HepG2 (cell line): ENCODE measurements around the gene RAB3B. TPM values are rescaled to one million over a fixed set of nuclear protein-coding genes. Genes with fewer than 3 reads are reported as not detected.
A peak's percentile ranks its signal among the peaks of the same experiment; 100 is the strongest.

Experiments used
- ATF3 ChIP-seq: sonication (generic); formaldehyde crosslinking; IDR thresholded peaks from 2 replicates; pipeline ENCODE4 v1.4.0; 2020; ENCODE audit warnings: missing genetic modification reagents
- CHCHD3 ChIP-seq: sonication (generic); formaldehyde crosslinking; IDR thresholded peaks from 2 replicates; pipeline ENCODE4 v1.8.0; 2022; ENCODE audit warnings: mild to moderate bottlenecking, missing genetic modification reagents, moderate library complexity
- CREB3 ChIP-seq: sonication (generic); formaldehyde crosslinking; IDR thresholded peaks from 2 replicates; pipeline ENCODE4 v1.5.0; 2020; ENCODE audit warnings: missing genetic modification reagents
- MTF2 ChIP-seq: sonication (generic); formaldehyde crosslinking; IDR thresholded peaks from 2 replicates; pipeline ENCODE4 v1.5.0; 2020; ENCODE audit warnings: missing genetic modification reagents, borderline replicate concordance
- NR2F6 ChIP-seq, 2 experiments: IDR thresholded peaks; 2 replicates each; pipeline ENCODE4 v1.6.1; 2016; ENCODE audit warnings: antibody characterized with exemption in 1 of 2, mild to moderate bottlenecking in 1 of 2
- PATZ1 ChIP-seq: sonication (generic); formaldehyde crosslinking; IDR thresholded peaks from 2 replicates; pipeline ENCODE4 v1.4.0; 2020; ENCODE audit warnings: missing genetic modification reagents
- SP4 ChIP-seq: sonication (generic); formaldehyde crosslinking; IDR thresholded peaks from 2 replicates; pipeline ENCODE4 v1.8.1; 2023; ENCODE audit warnings: mild to moderate bottlenecking, missing genetic modification reagents
- TRIM24 ChIP-seq: sonication (generic); formaldehyde crosslinking; IDR thresholded peaks from 2 replicates; pipeline ENCODE4 v1.8.0; 2022; ENCODE audit warnings: mild to moderate bottlenecking, missing genetic modification reagents
- ZBTB42 ChIP-seq: sonication (generic); formaldehyde crosslinking; IDR thresholded peaks from 2 replicates; pipeline ENCODE4 v1.5.0; 2020; ENCODE audit warnings: mild to moderate bottlenecking, missing genetic modification reagents
- ZBTB7A ChIP-seq: sonication (generic); formaldehyde crosslinking; IDR thresholded peaks from 2 replicates; pipeline ENCODE4 v1.8.0; 2022; ENCODE audit warnings: mild to moderate bottlenecking, missing genetic modification reagents
- ZFP36L1 ChIP-seq: sonication (generic); formaldehyde crosslinking; IDR thresholded peaks from 2 replicates; pipeline ENCODE4 v1.8.0; 2022; ENCODE audit warnings: mild to moderate bottlenecking, missing genetic modification reagents, moderate library complexity
- ZMYM2 ChIP-seq: sonication (generic); formaldehyde crosslinking; IDR thresholded peaks from 2 replicates; pipeline ENCODE4 v1.8.0; 2022; ENCODE audit warnings: mild to moderate bottlenecking, missing genetic modification reagents
- ZNF441 ChIP-seq: sonication (generic); formaldehyde crosslinking; IDR thresholded peaks from 2 replicates; pipeline ENCODE4 v1.7.0; 2021; ENCODE audit warnings: missing genetic modification reagents, borderline replicate concordance
- ZNF451 ChIP-seq: sonication (generic); formaldehyde crosslinking; IDR thresholded peaks from 2 replicates; pipeline ENCODE4 v1.5.0; 2020; ENCODE audit warnings: mild to moderate bottlenecking, missing genetic modification reagents
- ZNF614 ChIP-seq: IDR thresholded peaks from 2 replicates; pipeline ENCODE4 v1.6.1; 2018; ENCODE audit warnings: missing biosample characterization, missing genetic modification reagents, inconsistent platforms, borderline replicate concordance
- ZNF660 ChIP-seq: sonication (generic); formaldehyde crosslinking; IDR thresholded peaks from 2 replicates; pipeline ENCODE4 v1.5.1; 2020; ENCODE audit warnings: mild to moderate bottlenecking, low read depth, missing genetic modification reagents, borderline replicate concordance
- ZNF670 ChIP-seq: sonication (generic); formaldehyde crosslinking; IDR thresholded peaks from 2 replicates; pipeline ENCODE4 v1.8.0; 2022; ENCODE audit warnings: mild to moderate bottlenecking, missing genetic modification reagents, borderline replicate concordance
- ZNF782 ChIP-seq: sonication (generic); formaldehyde crosslinking; IDR thresholded peaks from 2 replicates; pipeline ENCODE4 v1.4.0; 2020; ENCODE audit warnings: missing genetic modification reagents, mild to moderate bottlenecking, borderline replicate concordance
- polyA plus RNA-seq, 8 experiments: library from polyadenylated mRNA; depleted of rRNA in 3 of 8; stranded (reverse) in 7 of 8; unstranded in 1 of 8; fragments of >200 nt; fragmentation: Illumina TruSeq in 4 of 8; extraction: Trizol in 4 of 8; gene quantifications; 2 replicates each; pipeline versions ENCODE4 v1.2.1 to v1.2.3, GENCODE V29; 2011 to 2016; ENCODE audit warnings: low read depth in 4 of 8, missing spikeins in 1 of 8, mixed read lengths in 1 of 8; ENCODE audit not compliant: insufficient read depth in 1 of 8
- total RNA-seq, 5 experiments: library from RNA; depleted of rRNA; stranded (reverse); fragments of >200 nt; fragmentation: Illumina TruSeq; extraction: Trizol; gene quantifications; 2 replicates each; pipeline ENCODE4 v1.2.3, GENCODE V29; 2016; ENCODE audit warnings: low read depth in 1 of 5
- TF ChIP-seq, protein P1 (sequence below): sonication (generic); formaldehyde crosslinking; IDR thresholded peaks from 2 replicates; pipeline ENCODE4 v1.4.0; 2020; ENCODE audit warnings: missing genetic modification reagents, low read depth, mild to moderate bottlenecking, borderline replicate concordance
- TF ChIP-seq, protein P2 (sequence below): sonication (generic); formaldehyde crosslinking; IDR thresholded peaks from 2 replicates; pipeline ENCODE4 v1.4.0; 2020; ENCODE audit warnings: missing genetic modification reagents, borderline replicate concordance
- TF ChIP-seq, protein P3 (sequence below), 2 experiments: fragments of 450-650 bp in 1 of 2; sonication (generic) in 1 of 2; formaldehyde crosslinking; IDR thresholded peaks; 2 replicates each; pipeline versions ENCODE4 v1.5.0 to v1.8.0; 2020 to 2022; ENCODE audit warnings: mild to moderate bottlenecking in 1 of 2, missing genetic modification reagents in 1 of 2

Gene RAB3B
- total and polyA plus RNA-seq, 2 of the 13 experiments (the other 11 are each of a cell fraction or from before 2014, with no cell fraction given), result 1.0 to 1.2 TPM

GRCh38 chr1:52037402-52037814 is 46.9 kb upstream of the RAB3B start (continued):
- TF ChIP-seq, protein P1, sequence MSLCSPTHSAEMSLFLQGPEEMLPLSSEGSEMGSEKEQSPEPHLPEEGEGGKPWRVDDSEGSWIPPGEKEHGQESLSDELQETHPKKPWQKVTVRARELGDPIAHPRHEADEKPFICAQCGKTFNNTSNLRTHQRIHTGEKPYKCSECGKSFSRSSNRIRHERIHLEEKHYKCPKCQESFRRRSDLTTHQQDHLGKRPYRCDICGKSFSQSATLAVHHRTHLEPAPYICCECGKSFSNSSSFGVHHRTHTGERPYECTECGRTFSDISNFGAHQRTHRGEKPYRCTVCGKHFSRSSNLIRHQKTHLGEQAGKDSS, result 0 out of 2 replicates have a peak, but pooled peaks have one; percentile 63
- no peak for TF ChIP-seq CREB3
- TF ChIP-seq ZNF670, result 0 out of 2 replicates have a peak, but pooled peaks have one; percentile 26
- TF ChIP-seq ZNF782 (CRISPR knock-in tag), result no peak; the same call in 1 of the 2 replicates
- no peak for TF ChIP-seq TRIM24
- no peak for TF ChIP-seq ZBTB42
- TF ChIP-seq NR2F6 (IDR thresholded peaks at IDR 0.05), result peak; percentile 91
- TF ChIP-seq NR2F6 (CRISPR knock-in tag; IDR thresholded peaks at IDR 0.05), result peak; percentile 92
- no peak for TF ChIP-seq ZNF660 (CRISPR knock-in tag)
- TF ChIP-seq ZNF614 (CRISPR knock-in tag), result peak; percentile 97
- no peak for TF ChIP-seq ZBTB7A (CRISPR knock-in tag)
- TF ChIP-seq, protein P2, sequence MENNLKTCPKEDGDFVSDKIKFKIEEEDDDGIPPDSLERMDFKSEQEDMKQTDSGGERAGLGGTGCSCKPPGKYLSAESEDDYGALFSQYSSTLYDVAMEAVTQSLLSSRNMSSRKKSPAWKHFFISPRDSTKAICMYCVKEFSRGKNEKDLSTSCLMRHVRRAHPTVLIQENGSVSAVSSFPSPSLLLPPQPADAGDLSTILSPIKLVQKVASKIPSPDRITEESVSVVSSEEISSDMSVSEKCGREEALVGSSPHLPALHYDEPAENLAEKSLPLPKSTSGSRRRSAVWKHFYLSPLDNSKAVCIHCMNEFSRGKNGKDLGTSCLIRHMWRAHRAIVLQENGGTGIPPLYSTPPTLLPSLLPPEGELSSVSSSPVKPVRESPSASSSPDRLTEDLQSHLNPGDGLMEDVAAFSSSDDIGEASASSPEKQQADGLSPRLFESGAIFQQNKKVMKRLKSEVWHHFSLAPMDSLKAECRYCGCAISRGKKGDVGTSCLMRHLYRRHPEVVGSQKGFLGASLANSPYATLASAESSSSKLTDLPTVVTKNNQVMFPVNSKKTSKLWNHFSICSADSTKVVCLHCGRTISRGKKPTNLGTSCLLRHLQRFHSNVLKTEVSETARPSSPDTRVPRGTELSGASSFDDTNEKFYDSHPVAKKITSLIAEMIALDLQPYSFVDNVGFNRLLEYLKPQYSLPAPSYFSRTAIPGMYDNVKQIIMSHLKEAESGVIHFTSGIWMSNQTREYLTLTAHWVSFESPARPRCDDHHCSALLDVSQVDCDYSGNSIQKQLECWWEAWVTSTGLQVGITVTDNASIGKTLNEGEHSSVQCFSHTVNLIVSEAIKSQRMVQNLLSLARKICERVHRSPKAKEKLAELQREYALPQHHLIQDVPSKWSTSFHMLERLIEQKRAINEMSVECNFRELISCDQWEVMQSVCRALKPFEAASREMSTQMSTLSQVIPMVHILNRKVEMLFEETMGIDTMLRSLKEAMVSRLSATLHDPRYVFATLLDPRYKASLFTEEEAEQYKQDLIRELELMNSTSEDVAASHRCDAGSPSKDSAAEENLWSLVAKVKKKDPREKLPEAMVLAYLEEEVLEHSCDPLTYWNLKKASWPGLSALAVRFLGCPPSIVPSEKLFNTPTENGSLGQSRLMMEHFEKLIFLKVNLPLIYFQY (CRISPR knock-in tag), result peak; percentile 83
- peak; percentile 75; the same call in 1 of the 2 replicates for TF ChIP-seq MTF2 (CRISPR knock-in tag)
- TF ChIP-seq ZMYM2 (CRISPR knock-in tag), result peak; percentile 82; the same call in 1 of the 2 replicates
- TF ChIP-seq ZNF451 (CRISPR knock-in tag), result no peak
- no peak for TF ChIP-seq SP4 (CRISPR knock-in tag)
- peak; percentile 75; the same call in 1 of the 2 replicates for TF ChIP-seq ZFP36L1 (CRISPR knock-in tag)
- no peak for TF ChIP-seq ZNF441
- TF ChIP-seq PATZ1 (CRISPR knock-in tag), result peak; percentile 70; the same call in 1 of the 2 replicates
- no peak for TF ChIP-seq CHCHD3 (CRISPR knock-in tag)
- TF ChIP-seq, protein P3, sequence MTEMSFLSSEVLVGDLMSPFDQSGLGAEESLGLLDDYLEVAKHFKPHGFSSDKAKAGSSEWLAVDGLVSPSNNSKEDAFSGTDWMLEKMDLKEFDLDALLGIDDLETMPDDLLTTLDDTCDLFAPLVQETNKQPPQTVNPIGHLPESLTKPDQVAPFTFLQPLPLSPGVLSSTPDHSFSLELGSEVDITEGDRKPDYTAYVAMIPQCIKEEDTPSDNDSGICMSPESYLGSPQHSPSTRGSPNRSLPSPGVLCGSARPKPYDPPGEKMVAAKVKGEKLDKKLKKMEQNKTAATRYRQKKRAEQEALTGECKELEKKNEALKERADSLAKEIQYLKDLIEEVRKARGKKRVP (CRISPR knock-in tag; IDR thresholded peaks at IDR 0.05), result peak in 1 of 2 experiments; percentile 72; a peak in 1 of 4 replicates
- TF ChIP-seq ATF3 (CRISPR knock-in tag), result no peak
